Neural cell (in vitro differentiated cells): ENCODE results near the gene HDAC9. TPM values are rescaled to one million over a fixed set of nuclear protein-coding genes. Genes with fewer than 3 reads are reported as not detected.
"Not testable (repeated sequence)": the region's sequence is repeated elsewhere in the genome, so short reads cannot be mapped to it uniquely, and the experiment has no call there.

Experiments
- H2AFZ ChIP-seq: fragments of 200-600, 300-800 bp; sonication (generic), shearing (Covaris generic); 2 replicates; pipeline ENCODE4 v1.6.0; 2014; ENCODE audit warnings: low read depth, mild to moderate bottlenecking, antibody characterized with exemption, low read length, moderate library complexity
- H3F3A ChIP-seq: fragments of 200-600 bp; shearing (Covaris generic); 2 replicates; pipeline ENCODE4 v1.6.1; 2016; ENCODE audit warnings: mild to moderate bottlenecking, moderate library complexity, mixed read lengths, antibody characterized with exemption, low read length; ENCODE audit not compliant: insufficient read depth, poor library complexity, severe bottlenecking
- H3K27ac ChIP-seq: fragments of 200-600, 300-800 bp; sonication (generic), shearing (Covaris generic); 2 replicates; pipeline ENCODE4 v1.5.1; 2014; ENCODE audit warnings: mild to moderate bottlenecking, low read length, moderate library complexity
- H3K27me3 ChIP-seq: fragments of 300-800, 200-600 bp; sonication (generic), shearing (Covaris generic); 2 replicates; pipeline ENCODE4 v1.6.0; 2014; ENCODE audit warnings: mild to moderate bottlenecking, low read depth, low read length, moderate library complexity; ENCODE audit not compliant: insufficient read depth
- H3K36me3 ChIP-seq: fragments of 300-800, 200-600 bp; sonication (generic), shearing (Covaris generic); 2 replicates; pipeline ENCODE4 v1.5.1; 2014; ENCODE audit warnings: mild to moderate bottlenecking, antibody characterized with exemption, low read length, moderate library complexity; ENCODE audit not compliant: insufficient read depth
- H3K4me2 ChIP-seq: fragments of 300-800, 200-600 bp; sonication (generic), shearing (Covaris generic); 2 replicates; pipeline ENCODE4 v1.6.0; 2014; ENCODE audit warnings: mild to moderate bottlenecking, low read length
- H3K4me3 ChIP-seq: fragments of 300-800, 200-600 bp; sonication (generic), shearing (Covaris generic); 2 replicates; pipeline ENCODE4 v1.5.1; 2014; ENCODE audit warnings: mild to moderate bottlenecking, low read length, moderate library complexity
- H3K79me2 ChIP-seq: fragments of 200-600 bp; shearing (Covaris generic); replicated peaks from 2 replicates; pipeline ENCODE4 v1.6.0; 2014; ENCODE audit warnings: mild to moderate bottlenecking, low read length, moderate library complexity; ENCODE audit not compliant: insufficient read depth
- H3K9ac ChIP-seq: fragments of 300-800, 200-600 bp; sonication (generic), shearing (Covaris generic); 2 replicates; pipeline ENCODE4 v1.6.1; 2016; ENCODE audit warnings: mild to moderate bottlenecking, low read length, mixed read lengths
- H3K9me2 ChIP-seq: fragments of 200-600 bp; shearing (Covaris generic); 2 replicates; pipeline ENCODE4 v1.6.1; 2016; ENCODE audit warnings: mild to moderate bottlenecking, low read length, mixed read lengths; ENCODE audit not compliant: insufficient read depth
- H3K9me3 ChIP-seq: fragments of 200-600, 300-800 bp; sonication (generic), shearing (Covaris generic); 2 replicates; pipeline ENCODE4 v1.6.1; 2016; ENCODE audit warnings: mild to moderate bottlenecking, mixed run types, low read length, moderate library complexity, mixed read lengths
- H4K20me1 ChIP-seq: fragments of 200-600 bp; shearing (Covaris generic); 2 replicates; pipeline ENCODE4 v1.6.1; 2016; ENCODE audit warnings: mild to moderate bottlenecking, mixed run types; ENCODE audit not compliant: insufficient read depth
- CTCF ChIP-seq: fragments of 450-650 bp; IDR thresholded peaks from 2 replicates; pipeline ENCODE4 v1.5.1; 2014; ENCODE audit warnings: antibody characterized with exemption, mild to moderate bottlenecking, moderate library complexity; ENCODE audit not compliant: poor library complexity, severe bottlenecking
- EZH2 ChIP-seq: fragments of 200-600, 300-800 bp; shearing (Covaris generic), sonication (generic); IDR thresholded peaks from 2 replicates; pipeline ENCODE4 v1.6.1; 2014; ENCODE audit warnings: antibody characterized with exemption, low read length, borderline replicate concordance, mild to moderate bottlenecking; ENCODE audit not compliant: insufficient read depth, poor library complexity, severe bottlenecking
- MXI1 ChIP-seq: fragments of 450-650 bp; conservative IDR thresholded peaks from 2 replicates; pipeline ENCODE4 v1.6.1; 2014; ENCODE audit warnings: antibody characterized with exemption, mild to moderate bottlenecking; ENCODE audit not compliant: poor library complexity, severe bottlenecking
- POLR2AphosphoS5 ChIP-seq: IDR thresholded peaks from 2 replicates; pipeline ENCODE4 v1.6.1; 2012
- RAD21 ChIP-seq: fragments of 450-650 bp; conservative IDR thresholded peaks from 2 replicates; pipeline ENCODE4 v1.6.1; 2014; ENCODE audit warnings: antibody characterized with exemption, mild to moderate bottlenecking, moderate library complexity
- SMC3 ChIP-seq: fragments of 450-650 bp; conservative IDR thresholded peaks from 2 replicates; pipeline ENCODE4 v1.6.1; 2014; ENCODE audit warnings: antibody characterized with exemption, mild to moderate bottlenecking, moderate library complexity; ENCODE audit not compliant: poor library complexity
- polyA plus RNA-seq: library from polyadenylated mRNA; depleted of rRNA; stranded (reverse); fragments of >200 nt; gene quantifications from 2 replicates; pipeline ENCODE4 v1.2.3, GENCODE V29; 2014
- TF ChIP-seq, protein P1 (sequence below): IDR thresholded peaks from 2 replicates; pipeline ENCODE4 v1.6.1; 2012; ENCODE audit warnings: borderline replicate concordance

HDAC9 gene
- polyA plus RNA-seq, 1 donor from 2014 or later = 15.9 TPM

GRCh38 chr7:18962031-18962430 is 466.5 kb downstream of the HDAC9 start:
- Histone ChIP-seq H3K4me3 (no peak overlapping the region), H2AFZ (no peak overlapping the region), H3K79me2 (no peaks in the 10 kb centered on the region), H3F3A (no peaks in the 10 kb centered on the region), H3K27me3 (no peaks in the 10 kb centered on the region), H3K9ac (no peak overlapping the region), H3K9me2 (no peaks in the 10 kb centered on the region), H3K27ac (no peak overlapping the region), H4K20me1 (no peaks in the 10 kb centered on the region), H3K9me3 (no peaks in the 10 kb centered on the region), H3K36me3 (no peaks in the 10 kb centered on the region), H3K4me2 (no peak overlapping the region)
- no peak for TF ChIP-seq RAD21
- no peak for TF ChIP-seq EZH2

DNA sequence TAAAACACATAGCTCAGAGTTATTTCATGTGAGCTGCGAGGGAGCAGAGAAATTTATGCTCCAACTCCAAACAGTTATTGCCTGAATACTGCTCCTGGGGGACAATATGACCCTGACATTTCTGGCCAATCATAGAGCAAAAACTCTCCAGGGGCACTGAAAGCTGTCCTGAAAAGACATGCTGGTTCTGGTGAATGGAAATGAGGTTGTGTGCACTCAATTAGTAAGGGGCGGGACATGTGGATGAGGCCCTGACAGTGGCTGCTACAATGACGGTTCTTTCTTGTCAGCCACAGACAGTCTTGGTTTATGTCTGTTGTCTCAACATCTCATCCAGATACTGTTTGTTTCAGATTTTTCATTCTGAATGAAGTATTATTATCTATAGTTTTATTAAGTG is 470.1 kb downstream of the HDAC9 start:
- no peak overlapping the region for H3K4me2 ChIP-seq
- H3K9me2 ChIP-seq = no peaks in the 10 kb centered on the region
- H2AFZ ChIP-seq = no peak overlapping the region
- no peaks in the 10 kb centered on the region for H3K27me3 ChIP-seq
- no peaks in the 10 kb centered on the region for H3K9me3 ChIP-seq
- no peaks in the 10 kb centered on the region for H3K36me3 ChIP-seq
- TF ChIP-seq RAD21 (no peak), MXI1 (no peak), POLR2AphosphoS5 (no peak), SMC3 (no peak), CTCF (no peak)
- TF ChIP-seq, protein P1, sequence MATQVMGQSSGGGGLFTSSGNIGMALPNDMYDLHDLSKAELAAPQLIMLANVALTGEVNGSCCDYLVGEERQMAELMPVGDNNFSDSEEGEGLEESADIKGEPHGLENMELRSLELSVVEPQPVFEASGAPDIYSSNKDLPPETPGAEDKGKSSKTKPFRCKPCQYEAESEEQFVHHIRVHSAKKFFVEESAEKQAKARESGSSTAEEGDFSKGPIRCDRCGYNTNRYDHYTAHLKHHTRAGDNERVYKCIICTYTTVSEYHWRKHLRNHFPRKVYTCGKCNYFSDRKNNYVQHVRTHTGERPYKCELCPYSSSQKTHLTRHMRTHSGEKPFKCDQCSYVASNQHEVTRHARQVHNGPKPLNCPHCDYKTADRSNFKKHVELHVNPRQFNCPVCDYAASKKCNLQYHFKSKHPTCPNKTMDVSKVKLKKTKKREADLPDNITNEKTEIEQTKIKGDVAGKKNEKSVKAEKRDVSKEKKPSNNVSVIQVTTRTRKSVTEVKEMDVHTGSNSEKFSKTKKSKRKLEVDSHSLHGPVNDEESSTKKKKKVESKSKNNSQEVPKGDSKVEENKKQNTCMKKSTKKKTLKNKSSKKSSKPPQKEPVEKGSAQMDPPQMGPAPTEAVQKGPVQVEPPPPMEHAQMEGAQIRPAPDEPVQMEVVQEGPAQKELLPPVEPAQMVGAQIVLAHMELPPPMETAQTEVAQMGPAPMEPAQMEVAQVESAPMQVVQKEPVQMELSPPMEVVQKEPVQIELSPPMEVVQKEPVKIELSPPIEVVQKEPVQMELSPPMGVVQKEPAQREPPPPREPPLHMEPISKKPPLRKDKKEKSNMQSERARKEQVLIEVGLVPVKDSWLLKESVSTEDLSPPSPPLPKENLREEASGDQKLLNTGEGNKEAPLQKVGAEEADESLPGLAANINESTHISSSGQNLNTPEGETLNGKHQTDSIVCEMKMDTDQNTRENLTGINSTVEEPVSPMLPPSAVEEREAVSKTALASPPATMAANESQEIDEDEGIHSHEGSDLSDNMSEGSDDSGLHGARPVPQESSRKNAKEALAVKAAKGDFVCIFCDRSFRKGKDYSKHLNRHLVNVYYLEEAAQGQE = no peak
- H3K27ac ChIP-seq = no peak overlapping the region
- H3K79me2 ChIP-seq = no peaks in the 10 kb centered on the region
- H3F3A ChIP-seq = no peaks in the 10 kb centered on the region
- H3K4me3 ChIP-seq = no peak overlapping the region
- H4K20me1 ChIP-seq = no peaks in the 10 kb centered on the region
- H3K9ac ChIP-seq = no peak overlapping the region

DNA sequence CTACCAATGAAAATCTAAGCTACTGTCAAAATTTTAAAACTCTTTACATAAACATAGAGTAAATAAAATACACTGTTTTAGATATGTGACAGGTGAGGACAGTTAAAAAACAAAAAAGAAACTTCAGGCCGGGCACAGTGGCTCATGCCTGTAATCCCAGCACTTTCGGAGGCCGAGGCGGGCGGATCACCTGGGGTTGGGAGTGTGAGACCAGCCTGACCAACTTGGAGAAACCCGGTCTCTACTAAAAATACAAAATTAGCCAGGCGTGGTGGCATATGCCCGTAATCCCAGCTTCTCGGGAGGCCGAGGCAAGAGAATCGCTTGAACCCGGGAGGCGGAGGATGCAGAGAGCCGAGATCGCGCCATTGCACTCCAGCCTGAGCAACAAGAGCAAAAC is 472.2 kb downstream of the HDAC9 start:
- H3K27ac ChIP-seq, H3K4me2 ChIP-seq, H3K9me3 ChIP-seq, H3K27me3 ChIP-seq, H3K9ac ChIP-seq, H3K79me2 ChIP-seq, H2AFZ ChIP-seq, H3K9me2 ChIP-seq, H3F3A ChIP-seq, H4K20me1 ChIP-seq, H3K36me3 ChIP-seq, H3K4me3 ChIP-seq: not testable (repeated sequence)
